H9 (cell line): ENCODE data around the gene OSBPL10. TPM values are rescaled to one million over a fixed set of nuclear protein-coding genes. Genes with fewer than 3 reads are reported as not detected.

Source experiments
- DNase-seq: peaks from one replicate; pipeline ENCODE4 v3.0.0-alpha.2; 2017
- H2AFZ ChIP-seq: one replicate; pipeline ENCODE4 v1.6.1; 2013; ENCODE audit warnings: mild to moderate bottlenecking, low read length, control low read depth, moderate library complexity
- H2AK5ac ChIP-seq: 2 replicates; pipeline ENCODE4 v1.6.1; 2013; ENCODE audit warnings: low read length, control low read depth, mixed read lengths; ENCODE audit not compliant: insufficient read length
- H2BK120ac ChIP-seq: one replicate; pipeline ENCODE4 v1.6.1; 2013; ENCODE audit warnings: low read depth, mild to moderate bottlenecking, low read length, control low read depth, inconsistent platforms; ENCODE audit not compliant: poor library complexity, severe bottlenecking
- H2BK12ac ChIP-seq: 2 replicates; pipeline ENCODE4 v1.6.1; 2013; ENCODE audit warnings: low read length, control low read depth, mixed read lengths, low read depth; ENCODE audit not compliant: insufficient read length
- H2BK15ac ChIP-seq: 2 replicates; pipeline ENCODE4 v1.6.1; 2013; ENCODE audit warnings: low read depth, low read length, control low read depth
- H2BK20ac ChIP-seq: one replicate; pipeline ENCODE4 v1.6.1; 2013; ENCODE audit warnings: low read depth, mild to moderate bottlenecking, low read length, control low read depth, inconsistent platforms; ENCODE audit not compliant: poor library complexity, severe bottlenecking
- H2BK5ac ChIP-seq: 2 replicates; pipeline ENCODE4 v1.6.1; 2013; ENCODE audit warnings: low read length, control low read depth, mixed read lengths; ENCODE audit not compliant: insufficient read length
- H3K14ac ChIP-seq: 2 replicates; pipeline ENCODE4 v1.6.1; 2013; ENCODE audit warnings: low read length, control low read depth; ENCODE audit not compliant: insufficient read depth
- H3K18ac ChIP-seq: 2 replicates; pipeline ENCODE4 v1.6.1; 2013; ENCODE audit warnings: low read depth, mild to moderate bottlenecking, mixed read lengths, low read length, control low read depth; ENCODE audit not compliant: insufficient read length
- H3K23ac ChIP-seq: 2 replicates; pipeline ENCODE4 v1.6.1; 2013; ENCODE audit warnings: low read length, control low read depth, mixed read lengths, low read depth; ENCODE audit not compliant: insufficient read length
- H3K23me2 ChIP-seq: 2 replicates; pipeline ENCODE4 v1.6.1; 2013; ENCODE audit warnings: low read depth, mild to moderate bottlenecking, mixed read lengths, low read length, control low read depth; ENCODE audit not compliant: insufficient read length, poor library complexity, severe bottlenecking
- H3K27ac ChIP-seq: 2 replicates; pipeline ENCODE4 v1.5.1; 2013; ENCODE audit warnings: low read length, control low read depth, mixed read lengths, low read depth; ENCODE audit not compliant: insufficient read length
- H3K27me3 ChIP-seq: 2 replicates; pipeline ENCODE4 v1.6.1; 2013; ENCODE audit warnings: low read length, control low read depth, inconsistent platforms; ENCODE audit not compliant: insufficient read depth
- H3K4ac ChIP-seq: 2 replicates; pipeline ENCODE4 v1.6.1; 2013; ENCODE audit warnings: low read depth, mild to moderate bottlenecking, control low read depth, inconsistent platforms, low read length, moderate library complexity
- H3K4me1 ChIP-seq: 2 replicates; pipeline ENCODE4 v1.6.1; 2013; ENCODE audit warnings: low read length, control low read depth, inconsistent platforms; ENCODE audit not compliant: insufficient read depth
- H3K4me2 ChIP-seq: 2 replicates; pipeline ENCODE4 v1.6.1; 2013; ENCODE audit warnings: low read length, control low read depth, mixed read lengths; ENCODE audit not compliant: insufficient read length, insufficient read depth
- H3K56ac ChIP-seq: 2 replicates; pipeline ENCODE4 v1.6.1; 2013; ENCODE audit warnings: low read depth, mild to moderate bottlenecking, mixed read lengths, low read length, control low read depth; ENCODE audit not compliant: insufficient read length
- H3K79me1 ChIP-seq: 2 replicates; pipeline ENCODE4 v1.6.1; 2013; ENCODE audit warnings: low read depth, mild to moderate bottlenecking, moderate library complexity, low read length, control low read depth, inconsistent platforms; ENCODE audit not compliant: insufficient read depth, poor library complexity, severe bottlenecking
- H3K79me2 ChIP-seq: 2 replicates; pipeline ENCODE4 v1.6.1; 2013; ENCODE audit warnings: low read length, control low read depth, inconsistent platforms; ENCODE audit not compliant: insufficient read depth
- H3K9ac ChIP-seq: 2 replicates; pipeline ENCODE4 v1.6.1; 2013; ENCODE audit warnings: low read length, control low read depth, mixed read lengths; ENCODE audit not compliant: insufficient read length; ENCODE audit errors: extremely low read depth
- H3K9me3 ChIP-seq: one replicate; pipeline ENCODE4 v1.6.1; 2013; ENCODE audit warnings: low read depth, low read length, inconsistent platforms; ENCODE audit not compliant: control insufficient read depth
- H3T11ph ChIP-seq: one replicate; pipeline ENCODE4 v1.6.1; 2013; ENCODE audit warnings: mild to moderate bottlenecking, low read length, control low read depth, inconsistent platforms
- H4K20me1 ChIP-seq: one replicate; pipeline ENCODE4 v1.6.1; 2013; ENCODE audit not compliant: control insufficient read depth, insufficient read length, insufficient read depth
- H4K5ac ChIP-seq: 2 replicates; pipeline ENCODE4 v1.6.1; 2013; ENCODE audit warnings: low read depth, mild to moderate bottlenecking, mixed read lengths, low read length, control low read depth; ENCODE audit not compliant: insufficient read length
- H4K8ac ChIP-seq: replicated peaks from 2 replicates; pipeline ENCODE4 v1.6.1; 2013; ENCODE audit warnings: low read length, control low read depth, mixed read lengths, low read depth; ENCODE audit not compliant: insufficient read length
- H4K91ac ChIP-seq: 2 replicates; pipeline ENCODE4 v1.6.1; 2013; ENCODE audit warnings: low read depth, mild to moderate bottlenecking, moderate library complexity, mixed read lengths, low read length, control low read depth; ENCODE audit not compliant: insufficient read length
- H3K27ac Mint-ChIP-seq, 3 experiments: 2 replicates in 2 of 3; 3 replicates in 1 of 3; pipeline ENCODE4 v1.8.0; 2020 to 2021; ENCODE audit warnings: mixed read lengths in 3 of 3, mild to moderate bottlenecking in 1 of 3, moderate library complexity in 1 of 3
- H3K27me3 Mint-ChIP-seq: 2 replicates; pipeline ENCODE4 v1.8.0; 2021; ENCODE audit warnings: low read depth, mild to moderate bottlenecking, moderate library complexity, mixed read lengths
- H3K36me3 Mint-ChIP-seq, 3 experiments: 2 replicates in 2 of 3; 3 replicates in 1 of 3; pipeline ENCODE4 v1.8.0; 2020 to 2021; ENCODE audit warnings: low read depth in 3 of 3, mixed read lengths in 3 of 3; ENCODE audit not compliant: insufficient read depth in 1 of 3
- H3K4me1 Mint-ChIP-seq, 2 experiments: 2 replicates each; pipeline ENCODE4 v1.8.0; 2020; ENCODE audit warnings: mixed read lengths in 2 of 2
- H3K4me3 Mint-ChIP-seq, 2 experiments: 2 replicates in 1 of 2; 3 replicates in 1 of 2; pipeline ENCODE4 v1.8.0; 2020 to 2021; ENCODE audit warnings: mild to moderate bottlenecking in 2 of 2, mixed read lengths in 2 of 2, moderate library complexity in 1 of 2
- H3K9me3 Mint-ChIP-seq, 2 experiments: 2 replicates in 1 of 2; 3 replicates in 1 of 2; pipeline ENCODE4 v1.8.0; 2020; ENCODE audit warnings: mild to moderate bottlenecking in 2 of 2, mixed read lengths in 2 of 2, moderate library complexity in 1 of 2
- WGBS: extraction: QIAGEN DNeasy Blood & Tissue Kit; methylation state at CpG from one replicate; pipeline ENCODE4 v1.1.7; 2013; ENCODE audit warnings: missing lambda C conversion rate, low lambda C conversion rate, mixed read lengths; ENCODE audit not compliant: insufficient read length; ENCODE audit errors: extremely low coverage; 5-methylcytosine and 5-hydroxymethylcytosine counted together
- total RNA-seq: library from RNA; stranded (reverse); gene quantifications from 2 replicates; pipeline ENCODE4 v1.2.1, GENCODE V29; 2021
- TF ChIP-seq, protein P1 (sequence below): fragments of 200-600 bp; sonication (generic); conservative IDR thresholded peaks from 3 replicates; pipeline ENCODE4 v1.8.0; 2021; ENCODE audit warnings: antibody characterized with exemption, mild to moderate bottlenecking

OSBPL10 gene
- total RNA-seq, 1 experiment from 2014 or later: 42.7 TPM

DNA sequence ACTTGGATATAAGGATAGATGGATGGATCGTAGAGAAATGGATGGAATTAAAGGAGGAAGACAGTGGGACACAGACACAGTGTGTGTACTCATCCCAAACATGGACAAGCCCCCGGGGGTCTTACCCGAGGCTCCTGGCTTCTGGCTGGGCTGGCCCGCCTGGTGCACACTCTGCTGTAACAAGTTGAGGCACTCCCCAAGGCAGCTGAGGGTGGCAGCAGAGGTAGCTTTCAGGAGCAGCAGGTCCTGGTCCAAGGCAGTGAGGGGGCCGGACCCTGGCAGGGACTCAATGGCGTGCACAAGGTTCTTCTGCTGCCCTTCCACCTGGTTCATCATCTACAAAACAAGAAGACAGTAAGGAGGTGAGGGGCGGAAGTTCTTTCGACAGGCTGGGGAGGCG is 233.3 kb downstream of the OSBPL10 start:
- H4K91ac ChIP-seq: no peak overlapping the region
- TF ChIP-seq, protein P1, sequence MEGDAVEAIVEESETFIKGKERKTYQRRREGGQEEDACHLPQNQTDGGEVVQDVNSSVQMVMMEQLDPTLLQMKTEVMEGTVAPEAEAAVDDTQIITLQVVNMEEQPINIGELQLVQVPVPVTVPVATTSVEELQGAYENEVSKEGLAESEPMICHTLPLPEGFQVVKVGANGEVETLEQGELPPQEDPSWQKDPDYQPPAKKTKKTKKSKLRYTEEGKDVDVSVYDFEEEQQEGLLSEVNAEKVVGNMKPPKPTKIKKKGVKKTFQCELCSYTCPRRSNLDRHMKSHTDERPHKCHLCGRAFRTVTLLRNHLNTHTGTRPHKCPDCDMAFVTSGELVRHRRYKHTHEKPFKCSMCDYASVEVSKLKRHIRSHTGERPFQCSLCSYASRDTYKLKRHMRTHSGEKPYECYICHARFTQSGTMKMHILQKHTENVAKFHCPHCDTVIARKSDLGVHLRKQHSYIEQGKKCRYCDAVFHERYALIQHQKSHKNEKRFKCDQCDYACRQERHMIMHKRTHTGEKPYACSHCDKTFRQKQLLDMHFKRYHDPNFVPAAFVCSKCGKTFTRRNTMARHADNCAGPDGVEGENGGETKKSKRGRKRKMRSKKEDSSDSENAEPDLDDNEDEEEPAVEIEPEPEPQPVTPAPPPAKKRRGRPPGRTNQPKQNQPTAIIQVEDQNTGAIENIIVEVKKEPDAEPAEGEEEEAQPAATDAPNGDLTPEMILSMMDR: no peak
- no peak overlapping the region for H2BK120ac ChIP-seq
- no peak overlapping the region for H3K4ac ChIP-seq
- H3K23ac ChIP-seq: no peak overlapping the region
- H3K4me3 Mint-ChIP-seq: no peak overlapping the region
- H4K5ac ChIP-seq: no peak overlapping the region
- WGBS: no CpG with 5 or more reads among the region's 9 CpGs
- no peaks in the 10 kb centered on the region for H3K79me2 ChIP-seq
- H3K14ac ChIP-seq: no peak overlapping the region
- H3K9ac ChIP-seq: no peak overlapping the region
- H3K4me2 ChIP-seq: no peak overlapping the region
- H3K4me1 ChIP-seq: no peaks in the 10 kb centered on the region
- no peak overlapping the region for H3T11ph ChIP-seq
- no peak for DNase-seq
- no peaks in the 10 kb centered on the region for H3K9me3 ChIP-seq
- no peak overlapping the region for H2AFZ ChIP-seq
- H4K8ac ChIP-seq: no peak overlapping the region
- no peak overlapping the region for H2BK20ac ChIP-seq
- H2BK15ac ChIP-seq: no peak overlapping the region
- no peak overlapping the region for H3K27ac ChIP-seq
- no peaks in the 10 kb centered on the region for H3K27me3 Mint-ChIP-seq
- H3K27me3 ChIP-seq: no peaks in the 10 kb centered on the region
- H4K20me1 ChIP-seq: no peaks in the 10 kb centered on the region
- H3K27ac Mint-ChIP-seq: peak overlapping the region in 1 of 3 experiments; percentile 69; a peak in 1 of 7 replicates
- no peaks in the 10 kb centered on the region for H3K79me1 ChIP-seq
- H2AK5ac ChIP-seq: no peak overlapping the region
- no peak overlapping the region for H2BK5ac ChIP-seq
- no peak overlapping the region for H3K18ac ChIP-seq
- no peak overlapping the region for H2BK12ac ChIP-seq
- no peaks in the 10 kb centered on the region for H3K9me3 Mint-ChIP-seq
- H3K56ac ChIP-seq: no peak overlapping the region
- H3K36me3 Mint-ChIP-seq: peaks cover 0 to 2% (median 2%) of the 10 kb centered on the region in 3 experiments; a peak in 5 of 7 replicates
- H3K4me1 Mint-ChIP-seq: peaks cover 9% of the 10 kb centered on the region in 2 experiments
- no peaks in the 10 kb centered on the region for H3K23me2 ChIP-seq
